Measurements from ENCODE around the gene PTCH1. TPM values are rescaled to one million over a fixed set of nuclear protein-coding genes. Genes with fewer than 3 reads are reported as not detected.

Gene PTCH1
- total and polyA plus RNA-seq, 10 of the 15 experiments (the other 5 are each of a cell fraction or from before 2014, with no cell fraction given) = 0.16 to 6.1 (median 2.6) TPM

DNA sequence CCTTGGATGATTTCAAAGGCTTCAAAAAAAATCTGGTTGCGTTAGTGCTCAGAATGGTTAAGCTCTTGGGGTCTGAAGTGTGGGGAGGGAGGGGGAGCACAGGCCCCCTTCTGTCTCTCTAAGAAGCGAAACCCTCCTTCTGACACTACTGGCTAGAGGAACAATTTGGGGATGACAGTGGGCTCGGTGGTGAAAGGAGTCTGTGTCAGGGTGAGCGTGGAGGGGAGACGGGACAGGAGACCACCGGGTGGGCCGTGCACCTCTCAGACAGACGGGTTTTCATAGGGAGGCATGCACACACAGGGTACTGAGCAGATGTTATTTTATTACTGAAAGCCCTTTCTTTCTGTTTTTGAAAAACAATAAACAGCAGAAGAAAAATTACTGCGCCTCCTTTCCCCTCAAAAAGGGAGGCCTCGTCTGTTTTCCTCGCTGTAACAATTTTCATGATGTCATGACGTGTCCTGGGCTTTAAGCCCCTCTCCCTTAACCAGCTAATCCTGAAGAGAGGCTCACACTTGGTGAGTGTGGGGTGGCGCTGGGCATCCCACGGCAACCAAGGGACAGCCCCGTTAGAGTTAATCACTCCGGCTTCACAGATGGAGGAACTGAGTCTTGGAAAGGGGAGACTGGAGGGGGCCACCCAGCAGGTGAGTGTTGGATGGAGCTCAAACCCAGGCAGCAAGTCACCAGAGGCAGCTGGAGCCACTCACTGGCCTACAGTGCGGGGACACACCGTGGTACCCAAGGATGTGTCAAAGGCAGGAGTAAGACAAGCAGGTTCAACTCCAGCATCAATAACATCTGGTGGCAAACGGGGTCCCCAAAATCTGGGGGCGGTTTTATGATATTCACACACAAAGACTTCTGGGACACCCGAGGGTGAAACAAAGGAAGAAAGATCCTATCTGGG is 53.4 kb downstream of the PTCH1 start:
- RAD21 ChIA-PET (ENCODE audit: unreplicated experiment) = interaction anchor here (0.7 to 2.1 kb wide), 16 partner anchors 13 to 198 kb away, joined by 3 to 14 read pairs (median 4); no protein-coding TSS in a partner anchor
- in situ Hi-C loops (cut with MboI) = no loop called here
- Histone ChIP-seq H3K27me3 (replicated peaks in 1 of 2; ENCODE audit: control insufficient read depth in 2 of 2, insufficient read depth in 2 of 2, low read length in 1 of 2) (no peaks in the 10 kb centered on the region), H3K9me3 (replicated peaks; ENCODE audit: control insufficient read depth, insufficient read depth, low read length) (no peaks in the 10 kb centered on the region), H3K4me1 (ENCODE audit: control insufficient read depth, insufficient read depth, low read length) (peaks cover 31% of the 10 kb centered on the region), H4K20me1 (ENCODE audit: control insufficient read depth, insufficient read depth) (0 out of 2 replicates have a peak, but pooled peaks cover 2% of the 10 kb centered on the region), H3K4me2 (ENCODE audit: control insufficient read depth, insufficient read depth) (peak overlapping the region; percentile 97), H2AFZ (ENCODE audit: control insufficient read depth, low read depth, low read length) (peak overlapping the region; percentile 46), H3K36me3 (ENCODE audit: control insufficient read depth in 2 of 2, insufficient read depth in 2 of 2, low read length in 1 of 2) (peaks cover 2 to 11% of the 10 kb centered on the region in 2 experiments), H3K4me3 (peak overlapping the region; percentile 68), H3K27ac (ENCODE audit: control insufficient read depth, insufficient read depth) (peak overlapping the region; percentile 73), H3K79me2 (ENCODE audit: control insufficient read depth, insufficient read depth, low read length) (peaks cover 3% of the 10 kb centered on the region; the same call in 1 of the 2 replicates), H3K9ac (ENCODE audit: control insufficient read depth, insufficient read depth, low read length) (peak overlapping the region; percentile 73)
- FAIRE-seq (no peak), ATAC-seq (peak; percentile 31), DNase-seq (ENCODE audit: low read depth, low spot score) (no peak)
- TF ChIP-seq REST (IDR thresholded peaks at IDR 0.05; ENCODE audit: low read depth, low read length) = no peak
- peak; percentile 15 for TF ChIP-seq RELA (IDR thresholded peaks at IDR 0.05; ENCODE audit: borderline replicate concordance, partially characterized antibody)
- TF ChIP-seq, protein P1, sequence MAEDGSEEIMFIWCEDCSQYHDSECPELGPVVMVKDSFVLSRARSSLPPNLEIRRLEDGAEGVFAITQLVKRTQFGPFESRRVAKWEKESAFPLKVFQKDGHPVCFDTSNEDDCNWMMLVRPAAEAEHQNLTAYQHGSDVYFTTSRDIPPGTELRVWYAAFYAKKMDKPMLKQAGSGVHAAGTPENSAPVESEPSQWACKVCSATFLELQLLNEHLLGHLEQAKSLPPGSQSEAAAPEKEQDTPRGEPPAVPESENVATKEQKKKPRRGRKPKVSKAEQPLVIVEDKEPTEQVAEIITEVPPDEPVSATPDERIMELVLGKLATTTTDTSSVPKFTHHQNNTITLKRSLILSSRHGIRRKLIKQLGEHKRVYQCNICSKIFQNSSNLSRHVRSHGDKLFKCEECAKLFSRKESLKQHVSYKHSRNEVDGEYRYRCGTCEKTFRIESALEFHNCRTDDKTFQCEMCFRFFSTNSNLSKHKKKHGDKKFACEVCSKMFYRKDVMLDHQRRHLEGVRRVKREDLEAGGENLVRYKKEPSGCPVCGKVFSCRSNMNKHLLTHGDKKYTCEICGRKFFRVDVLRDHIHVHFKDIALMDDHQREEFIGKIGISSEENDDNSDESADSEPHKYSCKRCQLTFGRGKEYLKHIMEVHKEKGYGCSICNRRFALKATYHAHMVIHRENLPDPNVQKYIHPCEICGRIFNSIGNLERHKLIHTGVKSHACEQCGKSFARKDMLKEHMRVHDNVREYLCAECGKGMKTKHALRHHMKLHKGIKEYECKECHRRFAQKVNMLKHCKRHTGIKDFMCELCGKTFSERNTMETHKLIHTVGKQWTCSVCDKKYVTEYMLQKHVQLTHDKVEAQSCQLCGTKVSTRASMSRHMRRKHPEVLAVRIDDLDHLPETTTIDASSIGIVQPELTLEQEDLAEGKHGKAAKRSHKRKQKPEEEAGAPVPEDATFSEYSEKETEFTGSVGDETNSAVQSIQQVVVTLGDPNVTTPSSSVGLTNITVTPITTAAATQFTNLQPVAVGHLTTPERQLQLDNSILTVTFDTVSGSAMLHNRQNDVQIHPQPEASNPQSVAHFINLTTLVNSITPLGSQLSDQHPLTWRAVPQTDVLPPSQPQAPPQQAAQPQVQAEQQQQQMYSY (CRISPR knock-in tag; IDR thresholded peaks at IDR 0.05) = no peak
- no TSS peak for BruUV-seq (replicated peaks)
- POLR2A ChIA-PET = interaction anchor here (0.7 to 2.1 kb wide), 9 partner anchors 13 to 48 kb away, joined by 3 to 9 read pairs (median 4); no protein-coding TSS in a partner anchor
- intact Hi-C loops (cut with micrococcal nuclease; ENCODE audit: unreplicated experiment) = no loop called here
- SMC1A ChIA-PET (ENCODE audit: uncharacterized antibody, unreplicated experiment) = interaction anchor here (0.6 to 2.8 kb wide), 19 partner anchors 10 to 251 kb away, joined by 3 to 12 read pairs (median 4); no protein-coding TSS in a partner anchor
- WGBS (ENCODE audit: insufficient coverage, insufficient replicate concordance, low lambda C conversion rate, missing lambda C conversion rate) = 60% methylated on average over 21 of the region's 21 CpGs
- CTCF ChIA-PET = interaction anchor here (1.0 to 1.5 kb wide), 3 partner anchors 9 to 44 kb away, joined by 3 to 4 read pairs (median 3); no protein-coding TSS in a partner anchor

All from GM12878 (cell line).